ENCODE data around the gene CNKSR3. TPM values are rescaled to one million over a fixed set of nuclear protein-coding genes. Genes with fewer than 3 reads are reported as not detected.

CNKSR3 gene
- total and polyA plus RNA-seq, 2 experiments from 2014 or later, result 1.9 to 5.7 TPM

DNA sequence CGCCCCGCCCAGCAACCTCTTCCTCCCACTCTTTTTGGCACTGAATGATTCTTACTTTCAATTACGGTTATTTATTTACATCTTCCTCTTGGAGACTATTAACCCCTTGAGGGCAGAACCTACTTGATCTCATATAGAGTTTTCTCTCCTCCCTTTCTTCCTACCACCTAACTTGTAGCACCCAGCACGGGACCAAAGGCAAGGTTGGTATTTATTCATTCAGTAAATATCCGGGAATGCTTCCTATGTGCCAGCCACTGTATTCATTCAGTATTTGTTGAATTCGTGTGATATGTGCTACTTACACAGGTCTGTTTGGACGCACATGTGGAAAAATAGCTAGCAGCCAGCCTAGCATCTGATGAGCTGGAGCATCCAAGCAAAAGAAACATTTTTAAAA is 1.3 kb upstream of the CNKSR3 start:
- H3K4me1 ChIP-seq (ENCODE audit: insufficient read depth), result peaks cover 51% of the 10 kb centered on the region
- DNase-seq (ENCODE audit: low spot score), result peak; percentile 38
- TF ChIP-seq, protein P1, sequence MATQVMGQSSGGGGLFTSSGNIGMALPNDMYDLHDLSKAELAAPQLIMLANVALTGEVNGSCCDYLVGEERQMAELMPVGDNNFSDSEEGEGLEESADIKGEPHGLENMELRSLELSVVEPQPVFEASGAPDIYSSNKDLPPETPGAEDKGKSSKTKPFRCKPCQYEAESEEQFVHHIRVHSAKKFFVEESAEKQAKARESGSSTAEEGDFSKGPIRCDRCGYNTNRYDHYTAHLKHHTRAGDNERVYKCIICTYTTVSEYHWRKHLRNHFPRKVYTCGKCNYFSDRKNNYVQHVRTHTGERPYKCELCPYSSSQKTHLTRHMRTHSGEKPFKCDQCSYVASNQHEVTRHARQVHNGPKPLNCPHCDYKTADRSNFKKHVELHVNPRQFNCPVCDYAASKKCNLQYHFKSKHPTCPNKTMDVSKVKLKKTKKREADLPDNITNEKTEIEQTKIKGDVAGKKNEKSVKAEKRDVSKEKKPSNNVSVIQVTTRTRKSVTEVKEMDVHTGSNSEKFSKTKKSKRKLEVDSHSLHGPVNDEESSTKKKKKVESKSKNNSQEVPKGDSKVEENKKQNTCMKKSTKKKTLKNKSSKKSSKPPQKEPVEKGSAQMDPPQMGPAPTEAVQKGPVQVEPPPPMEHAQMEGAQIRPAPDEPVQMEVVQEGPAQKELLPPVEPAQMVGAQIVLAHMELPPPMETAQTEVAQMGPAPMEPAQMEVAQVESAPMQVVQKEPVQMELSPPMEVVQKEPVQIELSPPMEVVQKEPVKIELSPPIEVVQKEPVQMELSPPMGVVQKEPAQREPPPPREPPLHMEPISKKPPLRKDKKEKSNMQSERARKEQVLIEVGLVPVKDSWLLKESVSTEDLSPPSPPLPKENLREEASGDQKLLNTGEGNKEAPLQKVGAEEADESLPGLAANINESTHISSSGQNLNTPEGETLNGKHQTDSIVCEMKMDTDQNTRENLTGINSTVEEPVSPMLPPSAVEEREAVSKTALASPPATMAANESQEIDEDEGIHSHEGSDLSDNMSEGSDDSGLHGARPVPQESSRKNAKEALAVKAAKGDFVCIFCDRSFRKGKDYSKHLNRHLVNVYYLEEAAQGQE (IDR thresholded peaks at IDR 0.05; ENCODE audit: unreplicated experiment), result no peak
- TF ChIP-seq ZNF462 (CRISPR knock-in tag; IDR thresholded peaks at IDR 0.05) (no peak), JUNB (IDR thresholded peaks at IDR 0.05; ENCODE audit: unreplicated experiment) (no peak), POLR2AphosphoS5 (IDR thresholded peaks at IDR 0.05; ENCODE audit: low read depth) (no peak), NANOG (IDR thresholded peaks at IDR 0.05; ENCODE audit: borderline replicate concordance) (no peak), CREB1 (CRISPR knock-in tag; IDR thresholded peaks at IDR 0.05; ENCODE audit: low read depth) (no peak), ZNF114 (CRISPR knock-in tag; IDR thresholded peaks at IDR 0.05) (no peak), ZNF331 (CRISPR knock-in tag; IDR thresholded peaks at IDR 0.05; ENCODE audit: low read depth) (no peak), EZH2phosphoT487 (IDR thresholded peaks at IDR 0.05; ENCODE audit: unreplicated experiment) (no peak), EZH2 (IDR thresholded peaks at IDR 0.05; ENCODE audit: low read depth, unreplicated experiment) (no peak), STAT1 (IDR thresholded peaks at IDR 0.05; ENCODE audit: unreplicated experiment) (no peak)
- TF ChIP-seq, protein P2, sequence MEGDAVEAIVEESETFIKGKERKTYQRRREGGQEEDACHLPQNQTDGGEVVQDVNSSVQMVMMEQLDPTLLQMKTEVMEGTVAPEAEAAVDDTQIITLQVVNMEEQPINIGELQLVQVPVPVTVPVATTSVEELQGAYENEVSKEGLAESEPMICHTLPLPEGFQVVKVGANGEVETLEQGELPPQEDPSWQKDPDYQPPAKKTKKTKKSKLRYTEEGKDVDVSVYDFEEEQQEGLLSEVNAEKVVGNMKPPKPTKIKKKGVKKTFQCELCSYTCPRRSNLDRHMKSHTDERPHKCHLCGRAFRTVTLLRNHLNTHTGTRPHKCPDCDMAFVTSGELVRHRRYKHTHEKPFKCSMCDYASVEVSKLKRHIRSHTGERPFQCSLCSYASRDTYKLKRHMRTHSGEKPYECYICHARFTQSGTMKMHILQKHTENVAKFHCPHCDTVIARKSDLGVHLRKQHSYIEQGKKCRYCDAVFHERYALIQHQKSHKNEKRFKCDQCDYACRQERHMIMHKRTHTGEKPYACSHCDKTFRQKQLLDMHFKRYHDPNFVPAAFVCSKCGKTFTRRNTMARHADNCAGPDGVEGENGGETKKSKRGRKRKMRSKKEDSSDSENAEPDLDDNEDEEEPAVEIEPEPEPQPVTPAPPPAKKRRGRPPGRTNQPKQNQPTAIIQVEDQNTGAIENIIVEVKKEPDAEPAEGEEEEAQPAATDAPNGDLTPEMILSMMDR (conservative IDR thresholded peaks at IDR 0.05; ENCODE audit: low read depth in 2 of 2), result no peak
- TF ChIP-seq, protein P3, sequence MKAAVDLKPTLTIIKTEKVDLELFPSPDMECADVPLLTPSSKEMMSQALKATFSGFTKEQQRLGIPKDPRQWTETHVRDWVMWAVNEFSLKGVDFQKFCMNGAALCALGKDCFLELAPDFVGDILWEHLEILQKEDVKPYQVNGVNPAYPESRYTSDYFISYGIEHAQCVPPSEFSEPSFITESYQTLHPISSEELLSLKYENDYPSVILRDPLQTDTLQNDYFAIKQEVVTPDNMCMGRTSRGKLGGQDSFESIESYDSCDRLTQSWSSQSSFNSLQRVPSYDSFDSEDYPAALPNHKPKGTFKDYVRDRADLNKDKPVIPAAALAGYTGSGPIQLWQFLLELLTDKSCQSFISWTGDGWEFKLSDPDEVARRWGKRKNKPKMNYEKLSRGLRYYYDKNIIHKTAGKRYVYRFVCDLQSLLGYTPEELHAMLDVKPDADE (IDR thresholded peaks at IDR 0.05), result no peak
- 0 out of 3 replicates have a peak, but pooled peaks cover 2% of the 10 kb centered on the region for H3K36me3 Mint-ChIP-seq (ENCODE audit: low read depth)
- no peak for ATAC-seq
- H3F3A ChIP-seq (replicated peaks; ENCODE audit: low read depth), result 0 out of 2 replicates have a peak, but pooled peaks cover 3% of the 10 kb centered on the region
- peaks cover 86% of the 10 kb centered on the region for H3K27me3 ChIP-seq (ENCODE audit: insufficient read depth)
- no peak overlapping the region for H2AFZ ChIP-seq
- H3K9me2 ChIP-seq (ENCODE audit: insufficient read depth), result no peaks in the 10 kb centered on the region
- H3K27ac ChIP-seq (ENCODE audit: low read depth), result no peak overlapping the region
- H3K36me3 ChIP-seq (ENCODE audit: insufficient read depth), result no peaks in the 10 kb centered on the region; the same call in 1 of the 2 replicates
- peaks cover 27% of the 10 kb centered on the region for H3K27me3 Mint-ChIP-seq (ENCODE audit: insufficient read depth, low read depth, poor library complexity)
- no peak overlapping the region for H3K27ac Mint-ChIP-seq
- peaks cover 55% of the 10 kb centered on the region for H3K4me1 Mint-ChIP-seq
- H3K4me3 ChIP-seq, result peak overlapping the region; percentile 42
- no peaks in the 10 kb centered on the region for H3K9me3 Mint-ChIP-seq
- peak overlapping the region; percentile 78 for H3K4me3 Mint-ChIP-seq
- H3K79me2 ChIP-seq (replicated peaks; ENCODE audit: insufficient read depth), result peaks cover 8% of the 10 kb centered on the region
- H3K4me2 ChIP-seq, result peak overlapping the region; percentile 71
- H4K20me1 ChIP-seq (replicated peaks; ENCODE audit: insufficient read depth), result peaks cover 6% of the 10 kb centered on the region

Data from GM23338 (cell line).